GM12878 (cell line): ENCODE data around the gene IP6K3.

Source experiments
- BHLHE40 ChIP-seq, 2 experiments: fragments of 450-650 bp in 1 of 2; IDR thresholded peaks; 2 replicates each; pipeline ENCODE4 v1.6.1; 2011 to 2017; ENCODE audit warnings: low read depth in 2 of 2, borderline replicate concordance in 1 of 2, improper control_type of control experiment in 1 of 2, low read length in 1 of 2, mild to moderate bottlenecking in 1 of 2
- CEBPB ChIP-seq, 2 experiments: fragments of 150-350 bp in 1 of 2; IDR thresholded peaks; 2 replicates each; pipeline ENCODE4 v1.6.1; 2012 to 2014; ENCODE audit warnings: low read depth in 2 of 2, low read length in 2 of 2, borderline replicate concordance in 1 of 2, inconsistent platforms in 1 of 2
- CHD4 ChIP-seq: fragments of 200-600 bp; sonication (generic); IDR thresholded peaks from 2 replicates; pipeline ENCODE4 v1.6.1; 2016; ENCODE audit warnings: mild to moderate bottlenecking
- CREM ChIP-seq: IDR thresholded peaks from 2 replicates; pipeline ENCODE4 v1.6.1; 2014; ENCODE audit warnings: antibody characterized with exemption, low read depth
- FOXM1 ChIP-seq: IDR thresholded peaks from 2 replicates; pipeline ENCODE4 v1.6.1; 2012; ENCODE audit warnings: low read depth, mild to moderate bottlenecking, inconsistent platforms, low read length, moderate library complexity
- JUND ChIP-seq: IDR thresholded peaks from 2 replicates; pipeline ENCODE4 v1.6.1; 2012; ENCODE audit warnings: low read depth, mild to moderate bottlenecking, low read length, improper control_type of control experiment, moderate library complexity
- ZSCAN29 ChIP-seq: fragments of 450-650 bp; IDR thresholded peaks from 2 replicates; pipeline ENCODE4 v1.6.1; 2017; ENCODE audit warnings: mild to moderate bottlenecking, moderate library complexity
- TF ChIP-seq, protein P1 (sequence below), 3 experiments: IDR thresholded peaks in 2 of 3; conservative IDR thresholded peaks in 1 of 3; 2 replicates each; pipeline ENCODE4 v1.5.1; 2011; ENCODE audit warnings: low read depth in 3 of 3, low read length in 3 of 3, mild to moderate bottlenecking in 3 of 3, control low read depth in 2 of 3, moderate library complexity in 2 of 3, inconsistent platforms in 1 of 3, mixed read lengths in 1 of 3; ENCODE audit not compliant: control insufficient read depth in 2 of 3, insufficient read depth in 1 of 3; ENCODE audit errors: extremely low read depth in 1 of 3
- TF ChIP-seq, protein P2 (sequence below): IDR thresholded peaks from 2 replicates; pipeline ENCODE4 v1.6.1; 2011; ENCODE audit warnings: low read depth, mild to moderate bottlenecking, low read length, moderate library complexity, borderline replicate concordance; ENCODE audit errors: extremely low read depth
- TF ChIP-seq, protein P3 (sequence below): fragments of 450-650 bp; formaldehyde crosslinking; IDR thresholded peaks from 2 replicates; pipeline ENCODE4 v1.5.0; 2022; ENCODE audit warnings: mild to moderate bottlenecking, missing genetic modification characterization

DNA sequence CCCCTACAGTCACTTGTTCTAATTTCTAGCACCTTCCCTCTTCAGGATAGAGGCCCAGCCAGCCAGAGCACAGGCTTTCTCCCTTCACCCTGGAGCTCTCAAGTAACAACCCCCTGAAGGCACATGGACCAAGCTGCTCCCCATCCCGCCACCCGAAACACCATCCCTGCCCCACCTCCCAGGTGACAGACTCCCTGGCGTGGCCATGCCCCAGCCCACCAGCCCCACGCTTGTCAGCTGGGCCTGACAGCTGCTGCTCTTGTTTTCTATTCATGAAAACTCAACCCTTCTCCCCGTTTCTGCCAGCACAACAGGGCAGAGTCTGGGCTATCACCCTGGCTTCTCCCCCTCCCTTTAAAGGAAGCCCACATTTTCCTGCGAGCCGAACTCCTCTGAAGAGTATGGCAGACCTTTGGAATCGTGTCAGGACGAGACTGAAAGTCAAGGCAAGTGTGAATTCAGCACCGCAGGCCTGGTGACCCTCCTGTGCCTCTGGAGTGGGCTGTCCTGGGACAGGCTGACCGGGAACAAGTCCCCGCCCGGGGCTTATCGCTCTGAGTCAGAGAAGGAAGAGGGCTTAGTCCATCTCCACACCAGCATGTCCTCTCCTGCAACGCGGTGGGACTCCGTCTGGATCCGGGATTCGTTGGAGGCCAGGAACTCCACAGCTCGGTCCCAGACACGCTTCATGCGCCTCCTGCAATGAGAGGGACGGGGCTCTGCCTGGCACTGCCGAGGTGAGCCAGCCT, 25.6 kb upstream of the IP6K3 start:
- TF ChIP-seq, protein P1, sequence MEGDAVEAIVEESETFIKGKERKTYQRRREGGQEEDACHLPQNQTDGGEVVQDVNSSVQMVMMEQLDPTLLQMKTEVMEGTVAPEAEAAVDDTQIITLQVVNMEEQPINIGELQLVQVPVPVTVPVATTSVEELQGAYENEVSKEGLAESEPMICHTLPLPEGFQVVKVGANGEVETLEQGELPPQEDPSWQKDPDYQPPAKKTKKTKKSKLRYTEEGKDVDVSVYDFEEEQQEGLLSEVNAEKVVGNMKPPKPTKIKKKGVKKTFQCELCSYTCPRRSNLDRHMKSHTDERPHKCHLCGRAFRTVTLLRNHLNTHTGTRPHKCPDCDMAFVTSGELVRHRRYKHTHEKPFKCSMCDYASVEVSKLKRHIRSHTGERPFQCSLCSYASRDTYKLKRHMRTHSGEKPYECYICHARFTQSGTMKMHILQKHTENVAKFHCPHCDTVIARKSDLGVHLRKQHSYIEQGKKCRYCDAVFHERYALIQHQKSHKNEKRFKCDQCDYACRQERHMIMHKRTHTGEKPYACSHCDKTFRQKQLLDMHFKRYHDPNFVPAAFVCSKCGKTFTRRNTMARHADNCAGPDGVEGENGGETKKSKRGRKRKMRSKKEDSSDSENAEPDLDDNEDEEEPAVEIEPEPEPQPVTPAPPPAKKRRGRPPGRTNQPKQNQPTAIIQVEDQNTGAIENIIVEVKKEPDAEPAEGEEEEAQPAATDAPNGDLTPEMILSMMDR (IDR thresholded peaks at IDR 0.05 in 2 of 3, conservative IDR thresholded peaks at IDR 0.05 in 1 of 3; ENCODE audit: control insufficient read depth in 2 of 3, extremely low read depth in 1 of 3, insufficient read depth in 1 of 3, low read depth in 3 of 3, low read length in 3 of 3) = no peak
- no peak for TF ChIP-seq BHLHE40 (IDR thresholded peaks at IDR 0.05; ENCODE audit: borderline replicate concordance in 1 of 2, low read depth in 2 of 2, low read length in 1 of 2)
- TF ChIP-seq, protein P2, sequence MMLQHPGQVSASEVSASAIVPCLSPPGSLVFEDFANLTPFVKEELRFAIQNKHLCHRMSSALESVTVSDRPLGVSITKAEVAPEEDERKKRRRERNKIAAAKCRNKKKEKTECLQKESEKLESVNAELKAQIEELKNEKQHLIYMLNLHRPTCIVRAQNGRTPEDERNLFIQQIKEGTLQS = no peak
- TF ChIP-seq ZSCAN29 = no peak
- TF ChIP-seq, protein P3, sequence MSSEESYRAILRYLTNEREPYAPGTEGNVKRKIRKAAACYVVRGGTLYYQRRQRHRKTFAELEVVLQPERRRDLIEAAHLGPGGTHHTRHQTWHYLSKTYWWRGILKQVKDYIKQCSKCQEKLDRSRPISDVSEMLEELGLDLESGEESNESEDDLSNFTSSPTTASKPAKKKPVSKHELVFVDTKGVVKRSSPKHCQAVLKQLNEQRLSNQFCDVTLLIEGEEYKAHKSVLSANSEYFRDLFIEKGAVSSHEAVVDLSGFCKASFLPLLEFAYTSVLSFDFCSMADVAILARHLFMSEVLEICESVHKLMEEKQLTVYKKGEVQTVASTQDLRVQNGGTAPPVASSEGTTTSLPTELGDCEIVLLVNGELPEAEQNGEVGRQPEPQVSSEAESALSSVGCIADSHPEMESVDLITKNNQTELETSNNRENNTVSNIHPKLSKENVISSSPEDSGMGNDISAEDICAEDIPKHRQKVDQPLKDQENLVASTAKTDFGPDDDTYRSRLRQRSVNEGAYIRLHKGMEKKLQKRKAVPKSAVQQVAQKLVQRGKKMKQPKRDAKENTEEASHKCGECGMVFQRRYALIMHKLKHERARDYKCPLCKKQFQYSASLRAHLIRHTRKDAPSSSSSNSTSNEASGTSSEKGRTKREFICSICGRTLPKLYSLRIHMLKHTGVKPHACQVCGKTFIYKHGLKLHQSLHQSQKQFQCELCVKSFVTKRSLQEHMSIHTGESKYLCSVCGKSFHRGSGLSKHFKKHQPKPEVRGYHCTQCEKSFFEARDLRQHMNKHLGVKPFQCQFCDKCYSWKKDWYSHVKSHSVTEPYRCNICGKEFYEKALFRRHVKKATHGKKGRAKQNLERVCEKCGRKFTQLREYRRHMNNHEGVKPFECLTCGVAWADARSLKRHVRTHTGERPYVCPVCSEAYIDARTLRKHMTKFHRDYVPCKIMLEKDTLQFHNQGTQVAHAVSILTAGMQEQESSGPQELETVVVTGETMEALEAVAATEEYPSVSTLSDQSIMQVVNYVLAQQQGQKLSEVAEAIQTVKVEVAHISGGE (CRISPR knock-in tag) = no peak
- no peak for TF ChIP-seq FOXM1
- TF ChIP-seq JUND = no peak
- no peak for TF ChIP-seq CEBPB (IDR thresholded peaks at IDR 0.05; ENCODE audit: borderline replicate concordance in 1 of 2, low read depth in 2 of 2, low read length in 2 of 2)
- TF ChIP-seq CREM = no peak
- TF ChIP-seq CHD4 = no peak
